Stomach (tissue), 9 donors: ENCODE data around the gene CYP4F11. TPM values are rescaled to one million over a fixed set of nuclear protein-coding genes. Genes with fewer than 3 reads are reported as not detected.
"Not testable (repeated sequence)": the region's sequence is repeated elsewhere in the genome, so short reads cannot be mapped to it uniquely, and the experiment has no call there.

Experiments used
- DNase-seq, 2 donors: peaks; one replicate each; pipeline versions ENCODE4 v3.0.0 to v3.0.0-alpha.2; 2013 to 2019
- H3K27ac ChIP-seq, 5 donors: fragments of 200-600 bp in 4 of 5; sonication (generic) in 4 of 5; one replicate each; pipeline ENCODE4 v1.5.1; 2013 to 2019; ENCODE audit warnings: mild to moderate bottlenecking in 1 of 5, moderate library complexity in 1 of 5
- H3K27me3 ChIP-seq, 3 donors: fragments of 200-600 bp; sonication (generic); one replicate each; pipeline ENCODE4 v1.5.1; 2017 to 2019; ENCODE audit warnings: mixed run types in 1 of 3
- H3K36me3 ChIP-seq, 4 donors: fragments of 200-600 bp; sonication (generic); 1 replicate in 3 of 4; 2 replicates in 1 of 4; pipeline ENCODE4 v1.5.1; 2016 to 2019
- H3K4me1 ChIP-seq, 4 donors: fragments of 200-600 bp; sonication (generic); one replicate each; pipeline ENCODE4 v1.5.1; 2016 to 2019
- H3K4me3 ChIP-seq, 4 donors: fragments of 200-600 bp; sonication (generic) in 3 of 4; one replicate each; pipeline ENCODE4 v1.5.1; 2016 to 2019; ENCODE audit warnings: mild to moderate bottlenecking in 1 of 4
- H3K9me3 ChIP-seq, 4 donors: fragments of 200-600 bp; sonication (generic); one replicate each; pipeline ENCODE4 v1.5.1; 2016 to 2019
- CTCF ChIP-seq, 7 experiments: fragments of 450-650 bp in 4 of 7; fragments of 200-600 bp in 3 of 7; sonication (generic) in 3 of 7; IDR thresholded peaks; one replicate each; pipeline ENCODE4 v1.5.1; 2016 to 2019; ENCODE audit warnings: antibody characterized with exemption in 7 of 7, control low read depth in 2 of 7, mild to moderate bottlenecking in 1 of 7
- EP300 ChIP-seq: sonication (generic); formaldehyde crosslinking; IDR thresholded peaks from one replicate; pipeline ENCODE4 v1.6.1; 2017; ENCODE audit warnings: antibody characterized with exemption
- POLR2A ChIP-seq, 4 donors: fragments of 450-650 bp; IDR thresholded peaks; one replicate each; pipeline ENCODE4 v1.6.1; 2016; ENCODE audit warnings: antibody characterized with exemption in 4 of 4, control low read depth in 2 of 4, mild to moderate bottlenecking in 1 of 4, moderate library complexity in 1 of 4
- POLR2AphosphoS5 ChIP-seq, 3 donors: sonication (generic); formaldehyde crosslinking; IDR thresholded peaks; one replicate each; pipeline ENCODE4 v1.6.1; 2016; ENCODE audit warnings: antibody characterized with exemption in 3 of 3
- WGBS, 5 donors: extraction: QIAGEN DNeasy Blood & Tissue Kit in 3 of 5; methylation state at CpG; one replicate each; pipeline versions ENCODE4 v1.1.5 to v1.1.7; 2013 to 2018; 5-methylcytosine and 5-hydroxymethylcytosine counted together
- intact Hi-C: fragments of 100-400 bp; cut with DNase I; formaldehyde crosslinking; loops from one replicate; pipeline ENCODE4 v1.15.1; 2023; ENCODE audit warnings: low total_unique reads
- polyA plus RNA-seq, 3 donors: library from polyadenylated mRNA; stranded (reverse); fragments of 200-250 nt; gene quantifications; one replicate each; pipeline ENCODE4 v1.2.3, GENCODE V29; 2013
- total RNA-seq, 5 donors: library from RNA; depleted of rRNA; stranded (reverse); fragments of >200 nt; gene quantifications; one replicate each; pipeline versions ENCODE4 v1.1.0 to v1.2.3, GENCODE V29; 2014 to 2016
- donor health status: healthy with polysubstance abuse.
- donor health status: Bipolar disorder and iron deficiency.
- donor health status: healthy.

Gene CYP4F11
- total and polyA plus RNA-seq, 8 donors = 0.18 to 20.0 (median 1.5) TPM; not detected in 1

GRCh38 chr19:15911599-15912235, 22.6 kb downstream of the CYP4F11 start:
- no peak overlapping the region for H3K4me3 ChIP-seq
- intact Hi-C loops = no loop called here
- H3K36me3 ChIP-seq = peaks cover 0 to 19% (median 8%) of the 10 kb centered on the region in 4 donors
- no peak overlapping the region for H3K27ac ChIP-seq
- TF ChIP-seq CTCF (IDR thresholded peaks at IDR 0.05) = no peak
- TF ChIP-seq POLR2A (IDR thresholded peaks at IDR 0.05) = no peak
- TF ChIP-seq POLR2AphosphoS5 (IDR thresholded peaks at IDR 0.05) = no peak
- no peak for TF ChIP-seq EP300
- peaks cover 7 to 51% (median 9%) of the 10 kb centered on the region in 3 donors for H3K27me3 ChIP-seq
- H3K9me3 ChIP-seq = peaks cover 4 to 28% (median 16%) of the 10 kb centered on the region in 4 donors
- 2 to 17% (median 9%) methylated on average over 37 to 44 of the region's 44 CpGs for WGBS, 5 donors
- peaks cover 0 to 7% (median 2%) of the 10 kb centered on the region in 4 donors for H3K4me1 ChIP-seq
- peak in 1 of 2 donors; percentile 17 for DNase-seq

DNA sequence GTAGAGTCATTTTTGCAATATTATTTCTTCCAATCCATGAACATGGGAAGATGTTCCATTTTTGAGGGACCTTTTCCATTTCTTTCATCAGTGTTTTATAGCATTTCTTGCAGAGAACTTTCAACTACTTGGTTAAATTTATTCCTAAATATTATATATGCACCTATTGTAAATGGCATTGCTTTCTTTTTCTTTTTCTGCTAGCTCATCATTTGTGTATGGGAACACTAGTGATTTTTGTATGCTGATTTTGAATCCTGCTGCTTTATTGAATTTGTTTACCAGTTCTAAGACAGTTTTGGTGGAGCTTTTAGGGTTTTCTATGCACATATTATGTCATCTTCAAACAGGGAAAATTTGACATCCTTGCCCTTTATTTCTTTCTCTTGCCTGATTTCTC, 29.3 kb downstream of the CYP4F11 start:
- intact Hi-C loops = no loop called here
- TF ChIP-seq EP300 (no peak), POLR2A (IDR thresholded peaks at IDR 0.05) (no peak), CTCF (IDR thresholded peaks at IDR 0.05) (no peak), POLR2AphosphoS5 (IDR thresholded peaks at IDR 0.05) (no peak)
- Histone ChIP-seq H3K4me1 (peaks cover 0 to under 1% (median under 1%) of the 10 kb centered on the region in 4 donors), H3K4me3 (no peak overlapping the region), H3K9me3 (peaks cover 0 to 12% (median 3%) of the 10 kb centered on the region in 4 donors), H3K27ac (no peak overlapping the region), H3K36me3 (no peaks in the 10 kb centered on the region), H3K27me3 (peaks cover 0 to 24% (median 0%) of the 10 kb centered on the region in 3 donors)
- no peak for DNase-seq

- DNase-seq, H3K27ac ChIP-seq, H3K4me3 ChIP-seq, H3K4me1 ChIP-seq, H3K36me3 ChIP-seq, intact Hi-C loops: not testable (repeated sequence)
- Histone ChIP-seq H3K27me3 (peaks cover 0 to 27% (median 5%) of the 10 kb centered on the region in 3 donors), H3K9me3 (peaks cover 0 to 12% (median 3%) of the 10 kb centered on the region in 4 donors)
- 83 to 93% (median 91%) methylated on average over 17 to 29 of the region's 29 CpGs for WGBS, 5 donors
Measured at GRCh38 chr19:15902898-15903297, 31.4 kb downstream of the CYP4F11 start.

DNA sequence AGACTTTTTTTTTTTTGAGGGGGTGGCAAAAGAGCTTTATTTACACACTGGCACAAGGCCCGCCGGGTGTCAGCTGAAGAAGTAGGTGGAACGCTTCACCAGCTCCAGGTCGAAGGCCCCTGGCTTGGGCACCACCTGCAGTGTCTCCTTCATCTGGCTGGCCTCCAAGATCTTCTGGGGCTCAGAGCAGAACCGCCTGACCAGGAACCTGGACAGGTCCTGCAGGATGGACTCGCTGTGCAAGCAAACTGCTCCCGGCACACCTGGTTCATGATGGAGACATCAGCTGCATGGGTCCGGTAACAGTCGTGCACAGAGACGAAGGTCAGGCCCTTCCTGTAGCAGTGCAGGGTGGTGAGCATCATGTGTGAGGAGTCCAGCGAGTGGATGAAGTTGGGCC, 32.1 kb downstream of the CYP4F11 start:
- peaks cover 0 to 33% (median 5%) of the 10 kb centered on the region in 3 donors for H3K27me3 ChIP-seq
- H3K9me3 ChIP-seq = peaks cover 0 to 12% (median 3%) of the 10 kb centered on the region in 4 donors
- H3K36me3 ChIP-seq = no peaks in the 10 kb centered on the region
- DNase-seq = no peak
- TF ChIP-seq EP300 = no peak
- no peak for TF ChIP-seq POLR2AphosphoS5 (IDR thresholded peaks at IDR 0.05)
- no peak overlapping the region for H3K27ac ChIP-seq
- intact Hi-C loops = no loop called here
- no peak overlapping the region for H3K4me3 ChIP-seq
- 80 to 88% (median 85%) methylated on average over 9 to 11 of the region's 11 CpGs for WGBS, 5 donors
- H3K4me1 ChIP-seq = peaks cover 0 to 7% (median 3%) of the 10 kb centered on the region in 4 donors

GRCh38 chr19:15900504-15900903, 33.8 kb downstream of the CYP4F11 start:
- Histone ChIP-seq H3K27me3 (peaks cover 0 to 44% (median 5%) of the 10 kb centered on the region in 3 donors), H3K9me3 (peaks cover 0 to 7% (median 3%) of the 10 kb centered on the region in 4 donors), H3K36me3 (no peaks in the 10 kb centered on the region), H3K4me3 (no peak overlapping the region), H3K27ac (no peak overlapping the region), H3K4me1 (peaks cover 0 to 7% (median 3%) of the 10 kb centered on the region in 4 donors)
- WGBS, 5 donors = 73 to 84% (median 82%) methylated on average over 11 of the region's 11 CpGs
- DNase-seq = no peak
- no peak for TF ChIP-seq POLR2A (IDR thresholded peaks at IDR 0.05)
- intact Hi-C loops = no loop called here

GRCh38 chr19:15900032-15900431, 34.3 kb downstream of the CYP4F11 start:
- WGBS, 5 donors = 19 to 30% (median 21%) methylated on average over 5 to 15 of the region's 15 CpGs
- H3K27ac ChIP-seq, intact Hi-C loops, DNase-seq, H3K4me1 ChIP-seq, H3K9me3 ChIP-seq, H3K36me3 ChIP-seq: not testable (repeated sequence)
- Histone ChIP-seq H3K27me3 (peaks cover 0 to 44% (median 5%) of the 10 kb centered on the region in 3 donors), H3K4me3 (peak overlapping the region in 1 of 4 donors; percentile 15)

DNA sequence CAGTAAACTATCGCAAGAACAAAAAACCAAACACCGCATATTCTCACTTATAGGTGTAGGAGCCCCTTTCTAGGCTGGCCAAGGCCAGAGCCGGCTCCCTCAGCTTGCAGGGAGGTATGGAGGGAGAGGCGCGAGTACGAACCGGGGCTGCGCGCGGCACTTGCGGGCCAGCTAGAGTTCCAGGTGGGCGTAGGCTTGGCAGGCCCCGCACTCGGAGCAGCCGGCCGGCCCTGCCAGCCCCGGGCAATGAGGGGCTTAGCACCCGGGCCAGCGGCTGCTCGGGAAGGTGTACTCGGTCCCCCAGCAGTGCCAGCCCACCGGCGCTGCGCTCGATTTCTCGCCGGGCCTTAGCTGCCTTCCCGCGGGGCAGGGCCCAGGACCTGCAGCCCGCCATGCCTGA, 34.8 kb downstream of the CYP4F11 start:
- H3K27ac ChIP-seq, H3K4me1 ChIP-seq, DNase-seq, H3K36me3 ChIP-seq, H3K9me3 ChIP-seq, intact Hi-C loops: not testable (repeated sequence)
- WGBS, 5 donors = 19 to 26% (median 21%) methylated on average over 14 to 30 of the region's 30 CpGs
- Histone ChIP-seq H3K4me3 (peak overlapping the region in 1 of 4 donors; percentile 15), H3K27me3 (peaks cover 0 to 44% (median 5%) of the 10 kb centered on the region in 3 donors)
